ENCODE data around the gene NEURL3.

- TF ChIP-seq CTCF (IDR thresholded peaks at IDR 0.05; ENCODE audit: extremely low read depth in 1 of 2, insufficient read depth in 1 of 2, low read depth in 1 of 2, low read length in 2 of 2) (no peak), EZH2 (IDR thresholded peaks at IDR 0.05; ENCODE audit: borderline replicate concordance, low read depth, low read length, severe bottlenecking) (no peak), JUN (IDR thresholded peaks at IDR 0.05; ENCODE audit: borderline replicate concordance, insufficient read depth, insufficient read length, low read depth) (no peak), POLR2A (IDR thresholded peaks at IDR 0.05; ENCODE audit: low read depth, low read length) (no peak), MAX (IDR thresholded peaks at IDR 0.05; ENCODE audit: insufficient read depth, insufficient read length) (no peak)
These were observed 24.4 kb upstream of the NEURL3 start for GRCh38 chr2:96529376-96530143.

Measured in endothelial cell of umbilical vein (primary cell).